ENCODE measurements around the gene NTPCR.

The NTPCR gene

GRCh38 chr1:232965124-232965911 lies 14.9 kb downstream of the NTPCR start:
- no peak for DNase-seq

GRCh38 chr1:232965912-232966217 lies 15.5 kb downstream of the NTPCR start:
- no peak for DNase-seq

- DNase-seq: no peak
Measured at GRCh38 chr1:232966663-232967062, 16.3 kb downstream of the NTPCR start.

- DNase-seq: no peak
Measured at GRCh38 chr1:232968391-232968790, 18.0 kb downstream of the NTPCR start.

GRCh38 chr1:232968965-232969364 lies 18.6 kb downstream of the NTPCR start:
- DNase-seq: no peak

- no peak for DNase-seq
Measured at GRCh38 chr1:232969799-232970198, 19.4 kb downstream of the NTPCR start.

GRCh38 chr1:232970508-232970907 lies 20.1 kb downstream of the NTPCR start:
- no peak for DNase-seq

GRCh38 chr1:232973652-232974611 lies 23.5 kb downstream of the NTPCR start:
- no peak for DNase-seq

GRCh38 chr1:232974971-232975370 lies 24.6 kb downstream of the NTPCR start:
- no peak for DNase-seq

GRCh38 chr1:232978091-232978634 lies 27.8 kb downstream of the NTPCR start:
- DNase-seq: no peak

GRCh38 chr1:232978815-232979214 lies 28.4 kb downstream of the NTPCR start:
- no peak for DNase-seq

GRCh38 chr1:232979558-232979957 lies 29.1 kb downstream of the NTPCR start:
- DNase-seq: no peak

- no peak for DNase-seq
Measured at GRCh38 chr1:232980355-232980978, 30.1 kb downstream of the NTPCR start.

GRCh38 chr1:232980986-232981560 lies 30.7 kb downstream of the NTPCR start:
- DNase-seq: no peak

GRCh38 chr1:232982238-232982944 lies 32.0 kb downstream of the NTPCR start:
- no peak for DNase-seq

- DNase-seq: no peak
Measured at GRCh38 chr1:232983375-232983774, 33.0 kb downstream of the NTPCR start.

- no peak for DNase-seq
Measured at GRCh38 chr1:232983817-232984567, 33.6 kb downstream of the NTPCR start.

- no peak for DNase-seq
Measured at GRCh38 chr1:232984577-232985425, 34.4 kb downstream of the NTPCR start.

GRCh38 chr1:232985882-232986526 lies 35.6 kb downstream of the NTPCR start:
- DNase-seq: no peak

GRCh38 chr1:232986527-232986922 lies 36.1 kb downstream of the NTPCR start:
- no peak for DNase-seq
